K562 (cell line): Measurements from ENCODE around the gene IGSF21. TPM values are rescaled to one million over a fixed set of nuclear protein-coding genes. Genes with fewer than 3 reads are reported as not detected.

Source experiments
- ATAC-seq: fragments of 200-7000 bp; cut with Tn5 transposase; 3 replicates; pipeline ENCODE4 v1.9.1; 2020; ENCODE audit warnings: moderate library complexity
- BruUV-seq: library from RNA; stranded (reverse); fragments of 400-500 nt; replicated peaks from 2 replicates; lab custom pipeline; 2021; lab: Mats Ljungman, UMichigan
- CTCF ChIA-PET: fragments of 300-600 bp; formaldehyde crosslinking; extraction: SDS; loops from one replicate; lab custom pipeline; 2021; ENCODE audit warnings: low intra/inter-chr PET ratio; lab: Yijun Ruan, JAX
- POLR2A ChIA-PET: fragments of 300-600, 350-650 bp; sonication (Branson Sonifier 250); formaldehyde crosslinking; extraction: SDS; loops from one replicate; lab custom pipeline; 2021; ENCODE audit warnings: antibody characterized with exemption, inconsistent platforms; lab: Yijun Ruan, JAX
- DNase-seq, 4 experiments: peaks; one replicate each; pipeline versions ENCODE4 v3.0.0 to v3.0.0-alpha.2; 2011 to 2018; ENCODE audit warnings: low spot score in 3 of 4, mixed read lengths in 3 of 4; ENCODE audit errors: extremely low read depth in 1 of 4
- FAIRE-seq: peaks from 2 replicates; lab custom pipeline; 2011; peaks lifted over from hg19 to GRCh38; lab: Jason Lieb, UNC
- H2AFZ ChIP-seq: 2 replicates; pipeline ENCODE4 v1.6.0; 2011; ENCODE audit warnings: low read depth, low read length, control low read depth, inconsistent platforms
- H3K27ac ChIP-seq: fragments of 200-600 bp; 3 replicates; pipeline ENCODE4 v1.8.0; 2011; ENCODE audit warnings: low read depth, mild to moderate bottlenecking, control low read depth, inconsistent platforms, low read length, moderate library complexity, mixed read lengths; ENCODE audit errors: extremely low read depth
- H3K27me3 ChIP-seq, 2 experiments: fragments of 300-600 bp in 1 of 2; 2 replicates in 1 of 2; 3 replicates in 1 of 2; pipeline versions ENCODE4 v1.6.0 to v1.8.0; 2011; ENCODE audit warnings: inconsistent platforms in 2 of 2, low read length in 2 of 2, mild to moderate bottlenecking in 1 of 2, mixed read lengths in 1 of 2, moderate library complexity in 1 of 2; ENCODE audit not compliant: control insufficient read depth in 2 of 2, insufficient read depth in 2 of 2
- H3K36me3 ChIP-seq: fragments of 300-600 bp; 3 replicates; pipeline ENCODE4 v1.8.0; 2011; ENCODE audit warnings: mild to moderate bottlenecking, low read length, inconsistent platforms; ENCODE audit not compliant: control insufficient read depth, insufficient read depth
- H3K4me1 ChIP-seq, 2 experiments: fragments of 200-600 bp in 1 of 2; replicated peaks in 1 of 2; 2 replicates in 1 of 2; 3 replicates in 1 of 2; pipeline versions ENCODE4 v1.5.1 to v1.8.0; 2011; ENCODE audit warnings: inconsistent platforms in 2 of 2, low read length in 2 of 2, mild to moderate bottlenecking in 1 of 2, mixed read lengths in 1 of 2, moderate library complexity in 1 of 2; ENCODE audit not compliant: control insufficient read depth in 2 of 2, insufficient read depth in 2 of 2
- H3K4me2 ChIP-seq: 2 replicates; pipeline ENCODE4 v1.6.1; 2011; ENCODE audit warnings: low read length, control low read depth, inconsistent platforms, mixed read lengths; ENCODE audit not compliant: insufficient read depth
- H3K4me3 ChIP-seq: fragments of 200-600 bp; sonication (generic), shearing (Covaris generic); 2 replicates; pipeline ENCODE4 v1.5.1; 2016; ENCODE audit warnings: control low read depth, inconsistent platforms
- H3K79me2 ChIP-seq: fragments of 200-600 bp; 3 replicates; pipeline ENCODE4 v1.8.0; 2011; ENCODE audit warnings: low read length, inconsistent platforms; ENCODE audit not compliant: control insufficient read depth, insufficient read depth
- H3K9ac ChIP-seq, 2 experiments: 2 replicates each; pipeline versions ENCODE4 v1.6.0 to v1.6.1; 2011; ENCODE audit warnings: low read depth in 2 of 2, low read length in 2 of 2, control low read depth in 1 of 2, inconsistent platforms in 1 of 2, mild to moderate bottlenecking in 1 of 2, mixed read lengths in 1 of 2; ENCODE audit not compliant: insufficient read depth in 1 of 2
- H3K9me1 ChIP-seq: one replicate; pipeline ENCODE4 v1.6.0; 2011; ENCODE audit warnings: inconsistent platforms, mild to moderate bottlenecking, low read length, moderate library complexity; ENCODE audit not compliant: control insufficient read depth, insufficient read depth
- H3K9me3 ChIP-seq: replicated peaks from 2 replicates; pipeline ENCODE4 v1.5.1; 2011; ENCODE audit warnings: low read depth, low read length, inconsistent platforms; ENCODE audit not compliant: control insufficient read depth, insufficient read depth
- H4K20me1 ChIP-seq: replicated peaks from 2 replicates; pipeline ENCODE4 v1.6.1; 2011; ENCODE audit warnings: low read length, inconsistent platforms, mixed read lengths; ENCODE audit not compliant: control insufficient read depth, insufficient read depth
- CBX2 ChIP-seq: fragments of 200-600 bp; sonication (generic); IDR thresholded peaks from one replicate; pipeline ENCODE4 v1.6.1; 2012; ENCODE audit warnings: mild to moderate bottlenecking, low read length, inconsistent platforms; ENCODE audit not compliant: insufficient read depth, poor library complexity, severe bottlenecking
- GATAD2A ChIP-seq: fragments of 450-650 bp; IDR thresholded peaks from 2 replicates; pipeline ENCODE4 v1.6.1; 2017
- JUNB ChIP-seq: fragments of 450-650 bp; formaldehyde crosslinking; conservative IDR thresholded peaks from 2 replicates; pipeline ENCODE4 v1.4.0; 2020; ENCODE audit warnings: mild to moderate bottlenecking
- KHSRP ChIP-seq: fragments of 450-650 bp; IDR thresholded peaks from 2 replicates; pipeline ENCODE4 v1.6.1; 2017
- NBN ChIP-seq: fragments of 450-650 bp; IDR thresholded peaks from 2 replicates; pipeline ENCODE4 v1.6.1; 2016; ENCODE audit warnings: low read depth, mild to moderate bottlenecking
- RBBP5 ChIP-seq: fragments of 200-600 bp; sonication (generic); IDR thresholded peaks from 2 replicates; pipeline ENCODE4 v1.6.1; 2012; ENCODE audit warnings: borderline replicate concordance, mild to moderate bottlenecking, low read length, control low read depth, inconsistent platforms; ENCODE audit not compliant: insufficient read depth, poor library complexity, severe bottlenecking
- SAFB ChIP-seq: fragments of 200-400 bp; formaldehyde crosslinking; IDR thresholded peaks from 2 replicates; pipeline ENCODE4 v1.6.1; 2017; ENCODE audit warnings: low read depth, low read length, borderline replicate concordance
- TCF3 ChIP-seq: sonication (generic); formaldehyde crosslinking; IDR thresholded peaks from 2 replicates; pipeline ENCODE4 v1.4.0; 2020; ENCODE audit warnings: mild to moderate bottlenecking, missing genetic modification reagents
- TCF7 ChIP-seq: sonication (generic); IDR thresholded peaks from 2 replicates; pipeline ENCODE4 v1.6.1; 2016; ENCODE audit warnings: antibody characterized with exemption, borderline replicate concordance
- TCF7L2 ChIP-seq: fragments of 150-350 bp; IDR thresholded peaks from 2 replicates; pipeline ENCODE4 v1.6.1; 2016; ENCODE audit warnings: low read depth, mild to moderate bottlenecking, low read length, moderate library complexity
- U2AF1 ChIP-seq: fragments of 200-400 bp; formaldehyde crosslinking; optimal IDR thresholded peaks from 2 replicates; pipeline ENCODE3; 2017; ENCODE audit warnings: mild to moderate bottlenecking, low read depth, low read length, moderate library complexity
- XRCC4 ChIP-seq: IDR thresholded peaks from one replicate; pipeline ENCODE4 v1.6.1; 2011; ENCODE audit not compliant: insufficient read depth, insufficient read length; ENCODE audit errors: extremely low read depth
- ZNF197 ChIP-seq: fragments of 200-800 bp; sonication (Bioruptor generic); IDR thresholded peaks from 2 replicates; pipeline ENCODE4 v1.6.1; 2016; ENCODE audit warnings: low read depth, missing genetic modification characterization, missing compliant biosample characterization
- ZNF75A ChIP-seq: fragments of 450-650 bp; formaldehyde crosslinking; IDR thresholded peaks from 2 replicates; pipeline ENCODE4 v1.4.0; 2020; ENCODE audit warnings: mild to moderate bottlenecking
- ZNF77 ChIP-seq: fragments of 250-450 bp; sonication (Bioruptor Pico); IDR thresholded peaks from 2 replicates; pipeline ENCODE4 v1.5.0; 2020
- WGBS: fragments of 100-300 bp; shearing (Covaris generic); methylation state at CpG from one replicate; pipeline ENCODE4 v1.1.6; 2016; ENCODE audit warnings: low coverage, mixed read lengths; ENCODE audit not compliant: insufficient coverage; ENCODE audit errors: missing lambda C conversion rate; 5-methylcytosine and 5-hydroxymethylcytosine counted together
- in situ Hi-C: fragments of 300-500 bp; cut with MboI; formaldehyde crosslinking; loops from 4 replicates; pipeline ENCODE4 v1.15.0; 2018; ENCODE audit warnings: inconsistent platforms, mixed read lengths
- intact Hi-C: fragments of 100-400 bp; cut with micrococcal nuclease; formaldehyde crosslinking; loops from 2 replicates; pipeline ENCODE4 v1.14.2; 2022
- polyA plus RNA-seq, 8 experiments: library from polyadenylated mRNA; depleted of rRNA in 4 of 8; stranded (reverse) in 5 of 8; unstranded in 3 of 8; fragments of >200 nt; fragmentation: Nextera tagmentation in 2 of 8; fragmentation: Illumina TruSeq in 1 of 8; extraction: Ambion mirVana in 2 of 8; extraction: Trizol in 1 of 8; gene quantifications; 2 replicates each; pipeline versions ENCODE4 v1.2.1 to v1.2.3, GENCODE V29; 2011 to 2014; ENCODE audit warnings: inconsistent platforms in 1 of 8, missing spikeins in 1 of 8
- total RNA-seq, 7 experiments: library from RNA; depleted of rRNA in 6 of 7; stranded (reverse); fragments of >200 nt in 6 of 7; fragmentation: Illumina TruSeq in 2 of 7; extraction: Trizol in 2 of 7; gene quantifications; 2 replicates each; pipeline versions ENCODE4 v1.2.1 to v1.2.3, GENCODE V29; 2011 to 2021; ENCODE audit warnings: low replicate concordance in 1 of 7
- TF ChIP-seq, protein P1 (sequence below): fragments of 250-450 bp; sonication (Bioruptor Pico); IDR thresholded peaks from 2 replicates; pipeline ENCODE4 v1.8.0; 2022; ENCODE audit warnings: inconsistent platforms
- TF ChIP-seq, protein P2 (sequence below): fragments of 250-450 bp; sonication (Bioruptor Pico); IDR thresholded peaks from 2 replicates; pipeline ENCODE4 v1.8.0; 2022; ENCODE audit warnings: moderate library complexity, mild to moderate bottlenecking, inconsistent platforms

Gene IGSF21
- total and polyA plus RNA-seq, 9 of the 15 experiments (the other 6 are each of a cell fraction or from before 2014, with no cell fraction given) = not detected

DNA sequence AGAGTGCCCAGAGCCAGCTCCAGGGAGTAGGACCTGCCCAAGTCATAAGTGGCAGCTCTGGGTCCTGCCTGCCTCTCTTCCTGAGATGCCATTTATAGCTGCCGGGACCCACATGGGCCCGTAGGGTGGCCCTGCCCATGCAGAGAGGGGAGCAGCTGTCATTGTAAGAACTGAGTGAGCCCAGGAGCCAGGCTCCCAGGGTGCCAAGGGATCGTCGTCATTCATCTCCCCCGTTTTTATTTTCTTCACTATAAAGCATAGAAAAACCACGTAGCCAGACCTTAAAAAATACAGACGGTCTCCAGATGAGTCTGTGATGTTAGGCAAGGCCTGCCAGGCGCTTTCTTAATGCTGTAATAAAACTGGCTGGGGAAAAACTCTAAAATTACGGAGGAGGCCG, 90.7 kb downstream of the IGSF21 start:
- POLR2A ChIA-PET = no interaction called here
- CTCF ChIA-PET = no interaction called here
- DNase-seq (no peak), ATAC-seq (no peak), FAIRE-seq (no peak)
- intact Hi-C loops = no loop called here
- Histone ChIP-seq H3K9me1 (peaks cover 3% of the 10 kb centered on the region), H3K9me3 (no peaks in the 10 kb centered on the region), H4K20me1 (no peaks in the 10 kb centered on the region), H2AFZ (no peak overlapping the region), H3K4me1 (no peaks in the 10 kb centered on the region), H3K9ac (no peak overlapping the region), H3K79me2 (no peaks in the 10 kb centered on the region), H3K4me3 (no peak overlapping the region), H3K27me3 (peaks cover 2 to 40% of the 10 kb centered on the region in 2 experiments), H3K4me2 (no peak overlapping the region), H3K27ac (no peak overlapping the region), H3K36me3 (no peaks in the 10 kb centered on the region)
- in situ Hi-C loops = no loop called here
- no TSS peak for BruUV-seq
- TF ChIP-seq, protein P1, sequence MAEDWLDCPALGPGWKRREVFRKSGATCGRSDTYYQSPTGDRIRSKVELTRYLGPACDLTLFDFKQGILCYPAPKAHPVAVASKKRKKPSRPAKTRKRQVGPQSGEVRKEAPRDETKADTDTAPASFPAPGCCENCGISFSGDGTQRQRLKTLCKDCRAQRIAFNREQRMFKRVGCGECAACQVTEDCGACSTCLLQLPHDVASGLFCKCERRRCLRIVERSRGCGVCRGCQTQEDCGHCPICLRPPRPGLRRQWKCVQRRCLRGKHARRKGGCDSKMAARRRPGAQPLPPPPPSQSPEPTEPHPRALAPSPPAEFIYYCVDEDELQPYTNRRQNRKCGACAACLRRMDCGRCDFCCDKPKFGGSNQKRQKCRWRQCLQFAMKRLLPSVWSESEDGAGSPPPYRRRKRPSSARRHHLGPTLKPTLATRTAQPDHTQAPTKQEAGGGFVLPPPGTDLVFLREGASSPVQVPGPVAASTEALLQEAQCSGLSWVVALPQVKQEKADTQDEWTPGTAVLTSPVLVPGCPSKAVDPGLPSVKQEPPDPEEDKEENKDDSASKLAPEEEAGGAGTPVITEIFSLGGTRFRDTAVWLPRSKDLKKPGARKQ (CRISPR knock-in tag) = no peak
- TF ChIP-seq ZNF197 (CRISPR knock-in tag) (no peak), TCF7L2 (no peak)
- under 1% methylated on average over 10 of the region's 10 CpGs for WGBS

DNA sequence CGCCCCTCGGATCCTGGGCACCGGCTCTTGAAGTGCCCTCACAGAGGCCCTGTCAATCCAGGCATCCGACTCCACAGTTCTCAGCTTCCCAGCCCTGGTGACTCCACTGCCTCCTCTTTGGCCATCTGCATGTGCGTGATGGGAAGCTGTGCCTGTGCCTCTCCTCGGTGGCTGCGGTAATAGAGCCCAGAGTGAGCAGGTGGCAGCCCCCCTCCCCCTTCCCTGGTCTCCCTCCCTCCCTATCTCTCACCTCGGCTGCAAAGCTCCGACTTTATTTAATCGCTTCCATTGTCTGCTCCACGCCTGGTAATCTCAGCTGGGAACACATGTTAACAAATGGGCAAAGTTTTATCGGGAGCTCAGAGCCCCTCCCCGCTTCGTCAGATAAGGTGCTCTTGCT, 91.9 kb downstream of the IGSF21 start:
- CTCF ChIA-PET = no interaction called here
- TF ChIP-seq XRCC4 (no peak), SAFB (no peak), RBBP5 (no peak), TCF3 (no peak), ZNF77 (CRISPR knock-in tag) (no peak), CBX2 (no peak), KHSRP (no peak), TCF7 (no peak), NBN (no peak), ZNF75A (CRISPR knock-in tag) (no peak), GATAD2A (no peak), U2AF1 (no peak), JUNB (CRISPR knock-in tag) (no peak)
- TF ChIP-seq, protein P2, sequence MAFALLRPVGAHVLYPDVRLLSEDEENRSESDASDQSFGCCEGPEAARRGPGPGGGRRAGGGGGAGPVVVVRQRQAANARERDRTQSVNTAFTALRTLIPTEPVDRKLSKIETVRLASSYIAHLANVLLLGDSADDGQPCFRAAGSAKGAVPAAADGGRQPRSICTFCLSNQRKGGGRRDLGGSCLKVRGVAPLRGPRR (CRISPR knock-in tag) = no peak

More for the DNA sequence above, 91.9 kb downstream of the IGSF21 start:
- intact Hi-C loops = no loop called here
- Histone ChIP-seq H4K20me1 (no peaks in the 10 kb centered on the region), H3K36me3 (no peaks in the 10 kb centered on the region), H2AFZ (no peak overlapping the region), H3K9me3 (no peaks in the 10 kb centered on the region), H3K4me1 (no peaks in the 10 kb centered on the region), H3K27me3 (peaks cover 2 to 40% of the 10 kb centered on the region in 2 experiments), H3K4me2 (no peak overlapping the region), H3K9me1 (peaks cover 3% of the 10 kb centered on the region), H3K79me2 (no peaks in the 10 kb centered on the region), H3K9ac (no peak overlapping the region), H3K27ac (no peak overlapping the region), H3K4me3 (no peak overlapping the region)
- WGBS = 0% methylated on average over 14 of the region's 14 CpGs
- BruUV-seq = no TSS peak
- in situ Hi-C loops = no loop called here
- DNase-seq (no peak), FAIRE-seq (no peak), ATAC-seq (no peak)
- POLR2A ChIA-PET = interaction anchor here (0.7 kb wide), 1 partner anchor 287 kb away, joined by 3 read pairs; no protein-coding TSS in a partner anchor
